ENCODE measurements around the gene PGRMC2.

DNA sequence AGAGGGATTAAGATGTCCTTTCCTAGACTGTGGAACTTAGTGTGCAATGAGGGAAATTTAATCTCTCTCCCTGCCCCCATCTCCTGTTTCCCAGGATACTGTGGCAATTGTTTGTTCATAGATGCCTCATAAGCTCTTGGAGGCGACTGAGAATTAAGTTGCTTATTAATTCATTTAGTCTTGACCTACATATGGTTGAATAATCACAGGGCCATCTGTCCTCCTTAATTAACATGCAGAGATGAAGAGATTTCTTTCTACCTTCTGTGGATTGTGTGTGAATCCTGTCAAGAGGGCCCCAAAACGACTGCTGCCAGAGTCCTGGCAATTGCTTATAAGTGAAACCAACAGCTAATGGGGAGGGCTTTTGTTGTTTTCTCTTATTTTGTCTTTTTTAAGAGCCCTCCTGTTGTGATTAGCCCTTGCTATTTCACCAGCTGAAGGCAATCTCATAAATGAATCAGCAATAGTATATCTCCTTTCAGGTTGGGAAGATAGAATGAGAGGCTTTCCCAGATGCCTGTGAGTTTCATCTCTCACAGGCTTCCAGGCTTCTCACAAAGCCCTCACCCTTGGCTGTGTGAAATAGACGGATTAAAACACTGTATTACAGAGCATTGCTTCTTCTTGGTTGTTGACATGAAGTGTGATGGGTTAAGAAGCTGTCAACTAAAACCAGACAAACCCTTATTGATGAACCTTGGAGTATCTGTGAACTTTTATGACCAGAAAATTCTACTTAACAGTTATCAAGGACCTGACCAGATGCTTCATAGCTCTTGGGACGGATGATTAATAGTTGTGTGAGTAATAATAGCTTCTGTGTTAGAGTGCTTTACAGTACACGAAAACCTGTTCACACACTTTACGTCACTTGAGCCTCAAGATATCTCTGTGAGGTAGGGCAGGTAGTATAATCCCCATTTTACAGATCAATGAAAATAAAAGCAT is 58.5 kb downstream of the PGRMC2 start:
- TF ChIP-seq, protein P1, sequence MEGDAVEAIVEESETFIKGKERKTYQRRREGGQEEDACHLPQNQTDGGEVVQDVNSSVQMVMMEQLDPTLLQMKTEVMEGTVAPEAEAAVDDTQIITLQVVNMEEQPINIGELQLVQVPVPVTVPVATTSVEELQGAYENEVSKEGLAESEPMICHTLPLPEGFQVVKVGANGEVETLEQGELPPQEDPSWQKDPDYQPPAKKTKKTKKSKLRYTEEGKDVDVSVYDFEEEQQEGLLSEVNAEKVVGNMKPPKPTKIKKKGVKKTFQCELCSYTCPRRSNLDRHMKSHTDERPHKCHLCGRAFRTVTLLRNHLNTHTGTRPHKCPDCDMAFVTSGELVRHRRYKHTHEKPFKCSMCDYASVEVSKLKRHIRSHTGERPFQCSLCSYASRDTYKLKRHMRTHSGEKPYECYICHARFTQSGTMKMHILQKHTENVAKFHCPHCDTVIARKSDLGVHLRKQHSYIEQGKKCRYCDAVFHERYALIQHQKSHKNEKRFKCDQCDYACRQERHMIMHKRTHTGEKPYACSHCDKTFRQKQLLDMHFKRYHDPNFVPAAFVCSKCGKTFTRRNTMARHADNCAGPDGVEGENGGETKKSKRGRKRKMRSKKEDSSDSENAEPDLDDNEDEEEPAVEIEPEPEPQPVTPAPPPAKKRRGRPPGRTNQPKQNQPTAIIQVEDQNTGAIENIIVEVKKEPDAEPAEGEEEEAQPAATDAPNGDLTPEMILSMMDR (IDR thresholded peaks at IDR 0.05 in 4 of 5, conservative IDR thresholded peaks at IDR 0.05 in 1 of 5), result no peak
- no peak for TF ChIP-seq POLR2A (IDR thresholded peaks at IDR 0.05)

Measured in gastrocnemius medialis (tissue), 4 donors.